ENCODE data around the gene OLR1.

Gene OLR1

DNA sequence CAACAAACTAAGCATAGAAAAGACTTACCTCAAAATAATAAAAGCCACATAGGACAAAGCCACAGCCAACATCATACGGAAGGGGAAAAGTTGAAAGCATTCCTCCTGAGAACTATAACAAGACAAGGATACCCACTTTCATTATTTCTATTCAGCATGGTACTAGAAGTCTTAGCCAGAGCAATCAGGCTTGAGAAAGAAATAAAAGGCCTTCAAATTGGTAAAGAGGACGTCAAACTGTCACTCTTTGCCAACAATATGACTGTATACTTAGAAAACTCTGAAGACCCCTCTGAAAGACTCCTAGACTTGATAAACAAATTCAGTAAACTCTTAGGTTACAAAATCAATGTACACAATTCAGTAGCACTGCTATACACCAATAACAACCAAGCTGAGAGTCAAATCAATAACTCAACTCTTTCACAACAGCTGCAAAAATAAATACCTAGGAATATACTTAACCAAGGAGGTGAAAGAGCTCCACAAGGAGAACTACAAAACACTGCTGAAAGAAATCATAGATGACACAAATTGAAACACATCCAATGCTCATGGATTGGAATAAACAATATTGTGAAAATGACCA lies 61.6 kb downstream of the OLR1 start:
- no peak for DNase-seq (ENCODE audit: extremely low read depth in 1 of 2, low read depth in 1 of 2)

Data from activated CD8-positive, alpha-beta memory T cell treated with anti-CD3 and anti-CD28 coated beads for 1 hour (primary cell).